Measurements from ENCODE around the gene PDE1A.

PDE1A gene

GRCh38 chr2:182267971-182268370, 158.9 kb downstream of the PDE1A start:
- DNase-seq (ENCODE audit: low read depth): no peak

GRCh38 chr2:182266909-182267308, 159.9 kb downstream of the PDE1A start:
- no peak for DNase-seq (ENCODE audit: low read depth)

- no peak for DNase-seq (ENCODE audit: low read depth)
Measured at GRCh38 chr2:182265718-182266117, 161.1 kb downstream of the PDE1A start.

GRCh38 chr2:182261860-182262387, 164.9 kb downstream of the PDE1A start:
- DNase-seq (ENCODE audit: low read depth): no peak

GRCh38 chr2:182259629-182260150, 167.1 kb downstream of the PDE1A start:
- DNase-seq (ENCODE audit: low read depth): no peak

GRCh38 chr2:182252534-182252933, 174.3 kb downstream of the PDE1A start:
- no peak for DNase-seq (ENCODE audit: low read depth)

GRCh38 chr2:182248898-182249297, 177.9 kb downstream of the PDE1A start:
- DNase-seq (ENCODE audit: low read depth): no peak

GRCh38 chr2:182248362-182248761, 178.5 kb downstream of the PDE1A start:
- DNase-seq (ENCODE audit: low read depth): no peak

GRCh38 chr2:182247831-182248230, 179.0 kb downstream of the PDE1A start:
- DNase-seq (ENCODE audit: low read depth): no peak

- DNase-seq (ENCODE audit: low read depth): no peak
Measured at GRCh38 chr2:182245963-182246362, 180.9 kb downstream of the PDE1A start.

GRCh38 chr2:182242609-182243008, 184.2 kb downstream of the PDE1A start:
- no peak for DNase-seq (ENCODE audit: low read depth)

GRCh38 chr2:182241936-182242335, 184.9 kb downstream of the PDE1A start:
- no peak for DNase-seq (ENCODE audit: low read depth)

- peak; percentile 61 for DNase-seq (ENCODE audit: low read depth)
Measured at GRCh38 chr2:182240862-182241371, 185.9 kb downstream of the PDE1A start.

GRCh38 chr2:182230561-182230960, 196.3 kb downstream of the PDE1A start:
- peak; percentile 22 for DNase-seq (ENCODE audit: low read depth)

GRCh38 chr2:182229297-182229696, 197.5 kb downstream of the PDE1A start:
- peak; percentile 76 for DNase-seq (ENCODE audit: low read depth)

- peak; percentile 81 for DNase-seq (ENCODE audit: low read depth)
Measured at GRCh38 chr2:182228741-182229140, 198.1 kb downstream of the PDE1A start.

- no peak for DNase-seq (ENCODE audit: low read depth)
Measured at GRCh38 chr2:182228073-182228473, 198.8 kb downstream of the PDE1A start.

- no peak for DNase-seq (ENCODE audit: low read depth)
Measured at GRCh38 chr2:182226807-182227206, 200.0 kb downstream of the PDE1A start.

- DNase-seq (ENCODE audit: low read depth): no peak
Measured at GRCh38 chr2:182224669-182225068, 202.2 kb downstream of the PDE1A start.

- DNase-seq (ENCODE audit: low read depth): no peak
Measured at GRCh38 chr2:182220998-182221397, 205.8 kb downstream of the PDE1A start.

GRCh38 chr2:182220335-182220734, 206.5 kb downstream of the PDE1A start:
- no peak for DNase-seq (ENCODE audit: low read depth)

GRCh38 chr2:182210669-182211068, 216.2 kb downstream of the PDE1A start:
- no peak for DNase-seq (ENCODE audit: low read depth)

GRCh38 chr2:182208421-182208820, 218.4 kb downstream of the PDE1A start:
- DNase-seq (ENCODE audit: low read depth): no peak

GRCh38 chr2:182207049-182207746, 219.6 kb downstream of the PDE1A start:
- no peak for DNase-seq (ENCODE audit: low read depth)

All from ELR (cell line).